ENCODE data around the gene SDC3.

DNA sequence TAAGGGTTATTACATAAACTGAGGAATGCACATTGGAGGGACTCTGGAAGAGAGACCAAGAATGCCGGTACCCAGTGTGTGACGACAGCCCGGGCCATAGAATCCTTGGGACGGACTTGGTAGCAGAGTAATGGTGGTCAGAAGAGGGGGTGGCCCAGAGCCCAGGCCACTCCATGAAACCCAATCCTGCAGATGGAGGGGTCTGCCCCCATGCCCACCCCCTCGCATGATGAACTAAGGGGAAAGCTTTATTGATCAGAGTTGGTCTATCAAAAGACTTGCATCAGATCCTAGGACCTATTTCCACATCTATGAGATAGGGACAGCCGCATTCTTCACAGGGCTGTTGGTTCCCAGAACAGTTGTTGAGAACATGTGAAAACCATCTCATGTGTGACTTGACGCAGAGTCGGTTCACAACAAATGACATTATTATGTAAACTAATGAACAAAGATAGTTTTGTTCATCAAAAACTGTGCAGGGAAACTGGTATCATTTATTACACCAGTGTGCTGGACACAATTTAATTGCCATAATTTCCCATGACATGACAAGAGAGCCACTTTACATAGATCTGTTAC, 21.5 kb upstream of the SDC3 start:
- TF ChIP-seq, protein P1, sequence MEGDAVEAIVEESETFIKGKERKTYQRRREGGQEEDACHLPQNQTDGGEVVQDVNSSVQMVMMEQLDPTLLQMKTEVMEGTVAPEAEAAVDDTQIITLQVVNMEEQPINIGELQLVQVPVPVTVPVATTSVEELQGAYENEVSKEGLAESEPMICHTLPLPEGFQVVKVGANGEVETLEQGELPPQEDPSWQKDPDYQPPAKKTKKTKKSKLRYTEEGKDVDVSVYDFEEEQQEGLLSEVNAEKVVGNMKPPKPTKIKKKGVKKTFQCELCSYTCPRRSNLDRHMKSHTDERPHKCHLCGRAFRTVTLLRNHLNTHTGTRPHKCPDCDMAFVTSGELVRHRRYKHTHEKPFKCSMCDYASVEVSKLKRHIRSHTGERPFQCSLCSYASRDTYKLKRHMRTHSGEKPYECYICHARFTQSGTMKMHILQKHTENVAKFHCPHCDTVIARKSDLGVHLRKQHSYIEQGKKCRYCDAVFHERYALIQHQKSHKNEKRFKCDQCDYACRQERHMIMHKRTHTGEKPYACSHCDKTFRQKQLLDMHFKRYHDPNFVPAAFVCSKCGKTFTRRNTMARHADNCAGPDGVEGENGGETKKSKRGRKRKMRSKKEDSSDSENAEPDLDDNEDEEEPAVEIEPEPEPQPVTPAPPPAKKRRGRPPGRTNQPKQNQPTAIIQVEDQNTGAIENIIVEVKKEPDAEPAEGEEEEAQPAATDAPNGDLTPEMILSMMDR (IDR thresholded peaks at IDR 0.05), result no peak
- no peak for TF ChIP-seq POLR2A (IDR thresholded peaks at IDR 0.05)

All from heart left ventricle (tissue), 13 donors.